Psoas muscle (tissue), 8 donors: Measurements from ENCODE around the gene GABBR2. TPM values are rescaled to one million over a fixed set of nuclear protein-coding genes. Genes with fewer than 3 reads are reported as not detected.

Experiments
- ATAC-seq, 4 donors: fragments of 200-7000 bp; cut with Tn5 transposase; one replicate each; pipeline ENCODE4 v1.9.1; 2020; ENCODE audit warnings: moderate library complexity in 3 of 4, mild to moderate bottlenecking in 2 of 4
- DNase-seq, 2 donors: peaks; one replicate each; pipeline ENCODE4 v3.0.0-alpha.2; 2020
- H3K27ac ChIP-seq: fragments of 200-600 bp; one replicate; pipeline ENCODE4 v1.8.0; 2022
- H3K27me3 ChIP-seq, 3 donors: fragments of 200-600 bp in 1 of 3; one replicate each; pipeline versions ENCODE4 v1.6.1 to v1.8.0; 2013 to 2022; ENCODE audit warnings: low read length in 2 of 3, mild to moderate bottlenecking in 2 of 3, moderate library complexity in 1 of 3; ENCODE audit not compliant: insufficient read depth in 3 of 3
- H3K36me3 ChIP-seq, 2 donors: fragments of 200-600 bp in 1 of 2; one replicate each; pipeline versions ENCODE4 v1.6.1 to v1.8.0; 2013 to 2022; ENCODE audit warnings: low read depth in 1 of 2, mild to moderate bottlenecking in 1 of 2, moderate library complexity in 1 of 2; ENCODE audit not compliant: insufficient read depth in 1 of 2
- H3K4me1 ChIP-seq: fragments of 200-600 bp; one replicate; pipeline ENCODE4 v1.8.0; 2022
- H3K4me3 ChIP-seq: fragments of 200-600 bp; one replicate; pipeline ENCODE4 v1.8.0; 2022; ENCODE audit warnings: mild to moderate bottlenecking
- H3K9me3 ChIP-seq: fragments of 200-600 bp; one replicate; pipeline ENCODE4 v1.8.0; 2022
- WGBS, 3 donors: extraction: QIAGEN DNeasy Blood & Tissue Kit; methylation state at CpG; one replicate each; pipeline versions ENCODE4 v1.1.6 to v1.1.7; 2013; 5-methylcytosine and 5-hydroxymethylcytosine counted together
- intact Hi-C, 2 donors: fragments of 100-400 bp; cut with DNase I; formaldehyde crosslinking; loops; one replicate each; pipeline versions ENCODE4 v1.11.0 to v1.14.2; 2022
- polyA plus RNA-seq, 3 donors: library from polyadenylated mRNA; stranded (reverse); fragments of 200-250 nt; gene quantifications; one replicate each; pipeline ENCODE4 v1.2.3, GENCODE V29; 2013
- total RNA-seq, 4 donors: library from RNA; stranded (reverse); fragmentation: NEBNext Ultra II Directional in 2 of 4; extraction: Animal tissue kit (Norgen Biotek cat#: 25700) in 2 of 4; gene quantifications; one replicate each; pipeline versions ENCODE4 v1.2.1 to v1.2.4, GENCODE V29; 2021 to 2023
- TF ChIP-seq, protein P1 (sequence below): fragments of 200-600 bp; IDR thresholded peaks from one replicate; pipeline ENCODE4 v1.8.0; 2022; ENCODE audit warnings: antibody characterized with exemption
- donor health status: healthy with polysubstance abuse.
- donor health status: DM: no; HTN: no; CAD: no; lungs with moderate emphysema.
- donor health status: Bipolar disorder and iron deficiency.
- donor health status: healthy.
- donor health status: DM: yes; HTN: yes; CAD: no.
- donor health status: DM: no; HTN: no; CAD: no.
- donor health status: DM: no; HTN: no; CAD: no.
- donor health status: DM: yes; HTN: yes; CAD: no.

The GABBR2 gene
- total and polyA plus RNA-seq, 7 donors, result 0.08 to 0.66 (median 0.38) TPM

DNA sequence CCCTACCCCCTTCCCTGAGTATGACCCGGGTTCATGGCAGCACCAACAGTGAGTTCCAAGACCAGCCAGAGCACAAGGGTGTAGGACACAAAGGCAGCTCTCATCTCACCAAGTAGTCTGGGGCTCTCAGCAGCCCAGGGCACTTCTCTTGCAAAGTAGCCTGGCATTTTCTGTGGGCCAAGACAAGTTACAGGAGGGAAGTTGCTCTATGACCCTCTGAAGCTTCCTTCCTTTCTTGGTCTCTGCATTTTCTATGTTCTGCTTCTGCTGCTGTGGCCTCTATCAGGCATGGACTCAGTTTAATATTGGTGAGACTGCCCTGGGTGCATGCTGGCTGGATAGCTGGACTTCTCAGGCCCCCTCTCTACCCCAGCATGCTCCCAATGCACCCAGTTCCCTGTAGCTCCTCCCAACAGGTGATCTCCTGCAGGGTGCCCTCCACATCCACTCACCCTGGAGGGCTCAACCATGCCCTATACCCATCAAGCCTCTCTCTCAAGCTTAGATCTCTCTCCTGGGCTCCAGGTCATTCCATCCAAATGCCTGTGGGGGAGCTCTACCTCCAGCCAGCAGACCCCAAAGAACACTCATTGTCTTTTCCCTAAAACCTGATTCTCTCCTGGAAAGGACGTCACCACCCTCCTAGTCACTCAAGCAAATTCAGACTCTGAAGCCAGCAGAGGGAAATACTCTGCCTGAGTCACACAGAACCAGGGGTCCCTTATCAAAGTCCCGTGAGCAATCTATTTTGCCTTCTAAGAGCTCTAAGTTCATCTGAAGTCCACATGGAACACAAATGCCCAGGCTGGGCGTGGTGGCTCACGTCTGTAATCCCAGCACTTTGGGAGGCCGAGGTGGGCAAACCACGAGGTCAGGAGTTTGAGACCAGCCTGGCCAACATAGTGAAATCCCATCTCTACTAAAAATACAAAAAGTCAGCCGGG lies 467.1 kb downstream of the GABBR2 start:
- ATAC-seq (no peak), DNase-seq (no peak)
- Histone ChIP-seq H3K27ac (no peak overlapping the region), H3K27me3 (no peaks in the 10 kb centered on the region), H3K9me3 (no peaks in the 10 kb centered on the region), H3K36me3 (peaks cover 0 to 6% of the 10 kb centered on the region in 2 donors), H3K4me3 (no peak overlapping the region), H3K4me1 (no peaks in the 10 kb centered on the region)
- 85 to 89% (median 89%) methylated on average over 8 of the region's 8 CpGs for WGBS, 3 donors
- intact Hi-C loops, result no loop called here
- TF ChIP-seq, protein P1, sequence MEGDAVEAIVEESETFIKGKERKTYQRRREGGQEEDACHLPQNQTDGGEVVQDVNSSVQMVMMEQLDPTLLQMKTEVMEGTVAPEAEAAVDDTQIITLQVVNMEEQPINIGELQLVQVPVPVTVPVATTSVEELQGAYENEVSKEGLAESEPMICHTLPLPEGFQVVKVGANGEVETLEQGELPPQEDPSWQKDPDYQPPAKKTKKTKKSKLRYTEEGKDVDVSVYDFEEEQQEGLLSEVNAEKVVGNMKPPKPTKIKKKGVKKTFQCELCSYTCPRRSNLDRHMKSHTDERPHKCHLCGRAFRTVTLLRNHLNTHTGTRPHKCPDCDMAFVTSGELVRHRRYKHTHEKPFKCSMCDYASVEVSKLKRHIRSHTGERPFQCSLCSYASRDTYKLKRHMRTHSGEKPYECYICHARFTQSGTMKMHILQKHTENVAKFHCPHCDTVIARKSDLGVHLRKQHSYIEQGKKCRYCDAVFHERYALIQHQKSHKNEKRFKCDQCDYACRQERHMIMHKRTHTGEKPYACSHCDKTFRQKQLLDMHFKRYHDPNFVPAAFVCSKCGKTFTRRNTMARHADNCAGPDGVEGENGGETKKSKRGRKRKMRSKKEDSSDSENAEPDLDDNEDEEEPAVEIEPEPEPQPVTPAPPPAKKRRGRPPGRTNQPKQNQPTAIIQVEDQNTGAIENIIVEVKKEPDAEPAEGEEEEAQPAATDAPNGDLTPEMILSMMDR, result no peak

DNA sequence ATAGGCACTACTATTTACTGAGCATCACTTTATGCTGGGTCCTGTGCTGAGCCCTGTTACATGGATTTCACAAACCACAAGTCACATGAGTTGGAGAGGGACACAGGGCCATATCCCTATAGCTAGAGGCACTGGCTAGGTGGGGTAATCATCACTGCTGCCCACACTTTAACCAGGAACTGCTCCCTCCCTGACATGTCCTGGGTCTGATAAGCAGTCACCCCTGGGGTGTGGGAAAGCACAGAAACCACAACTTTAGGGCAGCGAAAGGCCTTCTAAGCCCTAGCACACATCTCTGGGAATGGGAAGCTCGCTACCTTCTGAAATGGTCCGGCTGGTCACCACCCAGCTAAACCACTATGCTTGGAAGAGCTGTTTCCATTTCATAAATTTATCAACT lies 468.3 kb downstream of the GABBR2 start:
- H3K9me3 ChIP-seq, result no peaks in the 10 kb centered on the region

More for the DNA sequence above, 468.3 kb downstream of the GABBR2 start:
- ATAC-seq (no peak), DNase-seq (no peak)
- no peak overlapping the region for H3K27ac ChIP-seq
- no peak overlapping the region for H3K4me3 ChIP-seq
- WGBS, 3 donors, result 95 to 97% (median 97%) methylated on average over 3 of the region's 3 CpGs
- no peaks in the 10 kb centered on the region for H3K27me3 ChIP-seq
- no peaks in the 10 kb centered on the region for H3K4me1 ChIP-seq
- TF ChIP-seq, protein P1, result no peak
- peaks cover 0 to 6% of the 10 kb centered on the region in 2 donors for H3K36me3 ChIP-seq
- intact Hi-C loops, result no loop called here

Other genes with a start within 250 kb of the GABBR2 start
- gene ANKS6, start 87.6 kb upstream of the GABBR2 start, total RNA-seq, result 1 to 10 TPM; 3.4 to 6.2 (median 5.6) TPM
- 1 to 10 TPM; 2.5 to 4.7 (median 4.1) TPM for gene ANKS6, start 87.6 kb upstream of the GABBR2 start, polyA plus RNA-seq
- gene GALNT12, start 98.7 kb upstream of the GABBR2 start, total RNA-seq, result under 1 TPM in 3 of 4 donors, not detected in 1; 0.29 to 0.32 (median 0.32) TPM
- under 1 TPM; 0.12 to 0.27 (median 0.13) TPM for gene GALNT12, start 98.7 kb upstream of the GABBR2 start, polyA plus RNA-seq
- gene COL15A1, start 235.0 kb upstream of the GABBR2 start, total RNA-seq, result 10 to 100 TPM in 2 of 4 donors, 1 to 10 TPM in 2; 5.6 to 34.7 (median 14.3) TPM
- gene COL15A1, start 235.0 kb upstream of the GABBR2 start, polyA plus RNA-seq, result 1 to 10 TPM; 2.9 to 7.5 (median 3.7) TPM